UCSD-AML1 (cell line): ENCODE data around the gene ST3GAL3.
"Not testable (repeated sequence)": the region's sequence is repeated elsewhere in the genome, so short reads cannot be mapped to it uniquely, and the experiment has no call there.

Experiments used
- DNase-seq: peaks from one replicate; lab custom pipeline; 2025; ENCODE audit not compliant: unreplicated experiment; lab: John Stamatoyannopoulos, UW

ST3GAL3 gene

DNA sequence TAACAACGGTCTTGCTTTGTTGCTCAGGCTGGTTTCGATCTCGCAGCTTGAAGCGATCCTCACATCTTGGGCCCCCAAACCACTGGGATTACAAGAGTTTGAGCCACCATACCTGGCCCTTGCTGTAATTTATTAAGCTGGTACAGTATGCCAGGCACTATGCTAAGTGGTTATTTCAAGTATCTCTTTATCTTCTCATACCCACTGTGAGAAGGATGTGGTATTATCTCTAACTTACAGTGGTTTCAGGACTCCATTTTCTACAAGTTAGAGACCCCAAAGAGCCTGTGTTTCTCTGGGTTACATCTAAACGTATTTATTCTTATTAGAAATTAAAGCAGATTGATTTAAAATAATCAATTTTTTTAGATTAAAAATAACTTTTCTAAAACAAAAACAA lies 8.1 kb upstream of the ST3GAL3 start:
- DNase-seq = no peak

DNA sequence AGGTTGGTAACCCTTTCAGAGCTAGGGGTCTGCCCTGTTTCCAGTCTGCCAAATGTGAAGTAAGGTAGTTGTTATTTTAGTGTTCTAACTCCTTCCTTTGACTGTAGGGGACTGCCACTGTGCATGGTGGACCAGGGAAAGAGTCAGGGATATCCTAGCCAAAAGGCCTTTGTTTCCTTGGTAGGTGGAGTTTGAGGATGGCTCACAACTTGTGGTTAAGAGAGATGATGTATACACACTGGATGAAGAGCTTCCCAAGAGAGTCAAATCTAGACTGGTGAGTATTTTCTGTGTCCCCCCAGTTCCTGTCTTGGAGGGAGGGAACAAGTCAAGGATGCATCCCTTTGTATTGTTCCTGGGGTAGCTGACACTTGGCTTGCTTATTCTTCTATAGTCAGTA lies 3.5 kb upstream of the ST3GAL3 start:
- no peak for DNase-seq

DNA sequence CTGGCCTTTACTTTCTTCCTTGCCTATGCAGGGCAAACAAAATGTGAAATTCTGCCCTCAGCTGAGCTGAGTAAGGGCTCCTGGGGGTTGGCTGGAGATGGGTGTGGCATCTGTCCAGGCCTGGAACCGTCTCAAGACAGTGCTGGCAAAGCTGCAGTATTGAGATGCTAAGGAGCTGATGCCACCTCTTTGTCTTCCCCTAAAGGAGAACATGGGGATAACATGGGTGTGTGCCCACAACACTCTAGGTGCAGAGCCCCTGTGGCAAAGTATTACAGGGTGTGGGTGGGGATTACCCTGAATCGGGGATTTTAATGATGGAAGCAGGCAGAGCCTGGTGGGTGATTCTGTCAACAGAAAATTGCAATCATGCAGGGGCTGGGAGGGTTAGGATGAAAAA lies 2.5 kb upstream of the ST3GAL3 start:
- no peak for DNase-seq

DNA sequence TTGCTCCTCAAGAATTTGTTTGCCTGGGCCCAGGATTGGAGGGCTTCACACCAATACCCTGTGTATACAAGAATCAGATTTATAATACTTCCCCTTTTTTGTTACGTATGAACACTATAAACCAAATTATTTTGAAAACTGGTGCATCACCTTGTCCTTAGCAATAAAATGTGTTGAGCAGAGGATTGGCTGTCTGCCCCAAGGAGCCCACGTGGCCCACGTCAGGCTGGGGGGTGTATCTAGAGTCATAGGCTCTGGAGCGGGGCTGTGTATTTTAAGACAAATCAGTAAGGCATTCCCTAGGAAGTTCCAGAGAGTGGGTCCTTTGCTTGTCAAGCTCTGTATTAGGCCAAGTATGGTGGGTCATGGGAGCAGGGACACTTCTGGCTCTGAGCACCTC lies 2.0 kb upstream of the ST3GAL3 start:
- no peak for DNase-seq

DNA sequence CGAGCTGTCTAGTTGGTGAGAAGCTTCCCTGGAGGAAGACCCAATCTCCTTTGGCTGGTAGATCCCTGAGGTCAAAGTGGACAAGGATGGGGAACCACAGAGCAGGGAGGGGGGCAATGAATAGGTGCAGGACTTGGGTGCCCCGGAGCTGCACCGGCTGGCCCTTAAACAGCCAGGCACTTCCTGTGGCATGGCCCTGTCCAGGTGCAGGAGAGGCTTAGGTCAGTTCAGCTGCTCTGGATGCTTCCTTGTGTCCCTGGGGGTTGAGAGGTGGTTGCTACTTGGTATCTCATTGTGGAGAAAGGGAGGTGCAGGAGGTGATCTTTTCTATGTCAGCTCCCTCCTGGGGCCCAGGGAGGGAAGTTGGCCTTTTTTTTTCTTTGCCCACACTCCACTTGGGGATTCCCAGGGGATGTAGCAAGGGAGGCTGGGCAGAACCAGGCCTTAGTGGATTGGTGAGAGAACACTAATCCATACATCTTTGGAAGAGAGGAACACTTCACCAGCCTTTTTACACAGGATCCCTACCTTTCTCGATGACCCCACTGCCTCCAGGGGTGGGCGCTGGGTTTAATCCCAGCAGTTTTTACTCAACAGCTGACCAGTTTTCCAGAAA lies 1.2 kb upstream of the ST3GAL3 start:
- no peak for DNase-seq

DNA sequence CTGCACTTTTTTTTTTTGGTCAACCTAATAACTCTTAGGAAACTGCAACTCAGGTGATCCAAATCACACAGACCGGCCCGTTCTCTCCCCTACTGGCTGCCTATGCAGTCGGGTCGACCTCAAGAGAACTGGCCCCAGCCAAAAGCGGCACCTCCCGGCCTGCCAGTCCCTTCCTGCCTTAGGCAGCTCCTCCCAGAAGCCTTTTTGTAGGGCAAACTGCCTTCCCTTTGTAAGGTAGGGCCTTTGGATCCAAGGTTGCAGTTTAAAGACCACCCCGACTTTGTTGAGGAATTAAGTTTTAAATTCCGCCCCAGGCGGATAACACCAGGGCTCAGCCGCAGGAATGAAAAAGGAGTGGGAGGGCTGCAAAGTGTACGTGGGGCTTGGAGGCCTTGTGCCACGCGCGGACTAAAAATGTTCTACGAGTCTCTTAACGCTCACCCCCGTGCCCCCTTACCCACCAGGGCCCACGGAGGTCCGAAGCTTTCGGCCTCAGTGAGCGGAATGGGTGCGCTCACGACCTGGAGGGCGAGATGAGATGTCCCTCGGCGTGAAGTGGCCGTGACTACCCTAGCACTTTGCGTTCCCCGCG lies 642 bp upstream of the ST3GAL3 start:
- DNase-seq = no peak

DNA sequence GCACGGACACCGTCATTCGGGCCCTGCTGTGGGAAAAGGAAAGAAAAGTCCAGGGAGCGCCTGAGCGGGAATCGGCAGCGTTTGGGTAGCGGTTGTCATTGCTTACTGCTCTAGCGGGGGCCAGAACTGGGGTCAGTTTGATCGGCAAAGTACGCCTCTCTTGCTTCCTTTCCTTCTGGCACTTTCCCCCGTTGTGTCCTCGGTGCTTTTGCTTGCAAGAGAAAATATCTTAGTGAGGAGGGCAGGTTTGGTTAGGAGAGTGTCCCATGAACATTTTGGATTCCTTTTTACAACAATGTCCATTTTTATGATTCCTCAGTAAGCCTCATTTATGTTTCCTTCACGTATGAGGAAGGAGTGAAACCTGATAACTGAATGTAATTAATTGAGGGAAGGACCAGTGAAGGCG lies 670 bp downstream of the ST3GAL3 start:
- no peak for DNase-seq

DNA sequence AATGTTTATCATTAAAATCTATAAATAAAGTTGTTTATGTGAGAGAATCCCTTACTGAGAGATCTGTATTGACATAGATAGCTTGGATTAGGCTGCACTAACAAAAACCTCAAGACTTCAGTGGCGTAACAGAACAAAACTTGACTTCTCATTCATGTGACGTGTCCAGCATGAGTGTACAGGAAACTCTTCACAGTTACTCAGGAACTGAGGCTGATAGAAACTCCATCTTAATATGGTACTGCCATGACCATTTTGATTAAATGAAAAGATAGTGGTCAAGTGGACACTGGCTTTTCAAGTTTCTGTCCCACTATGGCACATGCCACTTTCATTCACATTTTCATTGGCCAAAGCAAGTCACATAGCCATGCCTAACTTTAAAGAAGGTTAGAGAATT lies 3.7 kb downstream of the ST3GAL3 start:
- no peak for DNase-seq

DNA sequence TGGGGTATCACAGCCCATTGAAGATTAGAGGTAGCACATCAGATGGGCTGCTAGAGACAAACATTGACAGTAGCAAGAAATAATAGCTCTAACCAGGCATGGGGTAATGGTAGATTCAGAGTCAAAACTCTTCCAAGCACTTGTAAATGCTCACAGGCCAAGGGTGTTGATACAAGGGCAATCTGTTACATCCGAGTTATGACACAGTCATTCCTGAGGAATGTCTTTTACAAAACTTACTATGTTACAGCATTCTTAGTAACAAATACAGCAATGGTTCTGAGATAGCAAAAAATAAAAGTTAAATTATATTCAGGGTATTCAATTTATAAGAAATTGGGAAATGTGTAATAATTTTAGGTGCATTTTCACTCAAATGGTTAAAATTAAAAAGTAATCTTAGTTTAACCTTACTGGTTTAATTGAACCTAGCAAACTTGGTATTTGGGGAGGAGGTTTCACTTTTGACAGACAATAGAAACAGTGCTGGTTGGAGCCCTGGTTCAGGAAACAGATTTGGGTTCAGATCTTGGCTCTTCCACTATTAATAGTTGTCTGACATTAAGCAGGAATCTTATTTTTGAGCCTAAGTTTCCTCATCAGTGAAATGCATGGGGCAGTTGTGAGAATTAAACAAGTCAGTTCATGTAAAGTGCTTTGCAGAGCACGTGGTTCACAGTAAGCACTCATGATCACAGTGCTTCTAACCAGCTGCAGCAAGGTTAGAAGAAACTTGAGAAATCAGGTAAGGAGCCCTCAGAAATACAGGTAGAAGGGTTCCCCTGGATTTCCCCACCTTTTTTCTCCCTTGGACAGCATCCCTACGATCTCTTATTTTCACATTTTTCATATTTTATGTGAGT lies 4.4 kb downstream of the ST3GAL3 start:
- DNase-seq = no peak

DNA sequence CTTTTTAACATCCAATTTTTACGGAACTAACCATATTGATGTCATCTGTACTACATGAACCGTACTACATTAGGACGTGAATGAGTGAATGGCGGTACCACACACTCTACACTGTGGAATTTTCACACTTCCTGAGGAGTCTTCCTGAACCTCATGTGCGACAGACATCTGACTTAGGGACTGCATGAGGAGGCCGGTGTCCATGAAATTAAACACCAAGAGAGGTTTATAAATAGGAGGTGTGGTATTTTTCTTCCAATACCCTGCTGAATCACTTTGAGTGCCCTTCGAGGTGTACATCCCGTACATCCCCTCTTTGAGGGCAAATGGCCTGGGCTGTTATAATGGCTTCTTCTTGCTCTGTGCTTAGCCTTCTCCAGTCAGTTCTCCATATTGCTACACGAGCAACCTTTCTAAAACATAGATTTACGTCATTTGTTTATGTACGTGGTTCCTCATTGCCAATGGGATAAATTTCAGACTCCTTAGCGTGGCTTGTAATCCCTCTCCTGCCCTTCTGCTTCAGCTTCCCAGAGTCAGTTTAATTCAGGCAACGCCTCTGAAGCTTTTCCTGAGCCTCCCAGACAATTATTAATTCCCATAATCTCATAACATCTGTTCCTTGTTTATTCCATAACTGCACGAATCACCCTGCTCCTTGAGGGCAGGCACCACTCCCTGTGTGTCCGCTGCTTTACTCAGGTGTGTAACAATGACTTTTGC lies 9.4 kb downstream of the ST3GAL3 start:
- DNase-seq = no peak

DNA sequence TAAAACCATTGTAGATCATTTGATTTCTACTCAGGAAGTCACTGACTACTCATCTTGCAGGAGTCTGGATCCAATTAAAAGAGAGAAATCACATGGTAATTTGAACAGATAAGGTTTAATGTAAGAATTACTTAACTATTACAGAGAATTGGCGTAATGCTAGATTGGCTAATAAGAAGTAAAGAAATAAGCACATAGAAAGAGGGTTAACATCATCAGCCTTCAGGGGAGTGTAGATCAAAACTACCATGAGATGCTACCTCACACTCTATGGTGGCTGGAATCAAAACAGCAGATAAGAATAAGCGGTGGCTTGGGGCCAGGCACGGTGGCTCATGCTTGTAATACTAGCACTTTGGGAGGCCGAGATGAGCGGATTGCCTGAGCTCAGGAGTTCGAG lies 11.7 kb downstream of the ST3GAL3 start:
- no peak for DNase-seq

DNA sequence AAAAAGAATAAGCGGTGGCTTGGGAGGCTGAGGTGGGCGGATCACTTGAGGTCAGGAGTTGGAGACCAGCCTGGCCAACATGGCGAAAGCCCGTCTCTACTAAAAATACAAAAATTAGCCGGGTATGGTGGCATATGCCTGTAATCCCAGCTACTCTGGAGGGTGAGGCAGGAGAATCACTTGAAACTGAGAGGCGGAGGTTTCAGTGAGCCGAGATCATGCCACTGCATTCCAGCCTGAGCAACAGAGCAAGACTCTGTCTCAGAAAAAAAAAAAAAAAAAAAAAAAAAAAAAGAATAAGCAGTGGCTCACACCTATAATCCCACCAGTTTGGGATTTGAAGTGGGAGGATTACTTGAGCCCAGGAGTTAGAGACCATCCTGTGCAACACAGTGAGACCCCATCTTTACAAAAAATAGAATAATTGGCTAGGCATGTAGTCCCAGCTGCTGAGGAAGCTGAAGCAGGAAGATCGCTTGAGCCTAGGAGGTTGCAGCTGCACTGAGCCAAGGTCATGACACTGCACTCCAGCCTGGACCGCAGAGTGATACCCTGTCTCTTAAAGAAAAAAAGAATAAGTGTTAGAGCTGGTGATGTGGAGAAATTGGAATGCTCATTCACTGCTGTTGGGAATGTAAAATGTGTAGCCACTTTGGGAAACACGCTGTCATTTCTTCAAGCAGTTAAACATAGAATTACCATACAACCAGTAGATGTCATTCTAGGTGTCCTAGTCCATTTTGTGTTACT lies 12.5 kb downstream of the ST3GAL3 start:
- not testable (repeated sequence) for DNase-seq

DNA sequence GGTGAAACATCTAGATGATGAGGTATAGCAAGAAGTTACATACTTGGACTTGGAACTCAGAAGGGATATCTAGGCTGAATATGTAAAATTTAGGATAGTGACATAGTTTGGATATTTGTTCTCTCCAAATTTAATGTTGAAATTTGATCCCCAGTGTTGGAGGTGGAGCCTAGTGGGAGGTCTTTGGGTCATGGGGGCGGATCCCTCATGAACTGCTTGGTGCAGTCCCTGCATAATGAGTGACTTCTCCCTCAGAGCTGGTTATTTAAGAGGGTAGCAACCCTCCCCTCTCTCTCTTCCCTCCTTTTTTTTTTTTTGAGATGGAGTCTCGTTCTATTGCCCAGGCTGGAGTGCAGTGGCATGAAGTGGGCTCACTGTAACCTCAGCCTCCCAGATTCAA lies 15.5 kb downstream of the ST3GAL3 start:
- no peak for DNase-seq

DNA sequence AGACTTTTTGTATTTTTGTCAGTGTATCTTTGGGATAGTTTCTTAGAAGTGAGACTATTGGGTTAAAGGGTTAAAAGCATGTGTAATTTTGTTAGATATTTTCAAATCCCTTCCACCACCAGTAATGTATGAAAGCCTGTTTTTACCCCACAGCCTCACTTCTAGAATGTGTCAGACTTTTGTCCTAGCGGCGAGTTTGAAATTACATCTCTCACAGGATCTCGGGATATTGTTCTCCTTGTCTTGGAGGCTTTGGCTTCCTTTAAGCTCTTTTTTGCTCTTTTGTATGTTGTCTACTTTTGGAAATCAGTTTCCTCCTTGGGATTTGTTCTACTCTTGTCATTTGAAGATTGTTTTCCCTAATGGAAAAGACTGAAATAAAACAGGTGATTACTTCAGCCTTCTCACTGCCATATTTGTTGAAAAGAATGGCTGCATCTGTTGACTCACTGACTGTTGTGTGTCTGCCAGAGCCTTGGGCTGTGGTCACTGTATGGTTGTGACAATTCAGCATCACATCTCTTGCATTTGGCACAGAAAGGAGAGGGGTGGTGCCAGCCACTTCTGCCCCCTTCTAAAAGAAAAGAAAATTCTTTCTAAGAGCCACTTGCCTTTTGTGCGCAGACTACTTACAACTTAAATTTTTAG lies 22.6 kb downstream of the ST3GAL3 start:
- DNase-seq = no peak

DNA sequence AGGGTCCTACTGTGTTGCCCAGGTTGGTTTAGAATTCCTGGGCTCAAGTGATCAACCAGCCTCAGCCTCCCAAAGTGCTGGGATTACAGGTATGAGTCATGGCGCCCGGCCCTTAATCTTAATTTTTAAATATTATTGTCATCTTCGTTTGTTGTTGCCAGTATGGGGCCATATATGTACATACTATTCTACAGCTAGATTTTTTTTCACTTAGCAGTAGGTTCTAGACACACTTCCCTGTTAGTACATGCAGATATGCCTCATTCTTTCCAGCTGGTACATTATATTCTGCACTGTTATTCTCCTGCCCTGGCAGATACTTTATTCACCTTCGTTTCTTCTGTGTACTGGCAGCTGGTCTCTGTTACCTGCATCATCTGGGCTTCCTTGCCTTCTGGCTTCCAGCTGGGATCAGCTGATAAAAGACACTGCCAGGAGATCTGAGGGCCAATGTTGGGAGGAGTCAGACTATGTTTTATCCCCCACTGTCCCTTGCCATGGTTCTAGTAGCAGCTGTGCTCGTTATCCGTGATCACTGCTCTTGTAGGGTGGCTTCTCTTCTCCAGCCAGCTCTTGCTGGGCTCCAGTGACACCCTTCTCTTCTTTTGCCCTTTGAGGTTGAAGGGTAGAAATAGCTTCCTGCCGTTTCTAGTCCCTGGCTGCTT lies 24.7 kb downstream of the ST3GAL3 start:
- DNase-seq = no peak

DNA sequence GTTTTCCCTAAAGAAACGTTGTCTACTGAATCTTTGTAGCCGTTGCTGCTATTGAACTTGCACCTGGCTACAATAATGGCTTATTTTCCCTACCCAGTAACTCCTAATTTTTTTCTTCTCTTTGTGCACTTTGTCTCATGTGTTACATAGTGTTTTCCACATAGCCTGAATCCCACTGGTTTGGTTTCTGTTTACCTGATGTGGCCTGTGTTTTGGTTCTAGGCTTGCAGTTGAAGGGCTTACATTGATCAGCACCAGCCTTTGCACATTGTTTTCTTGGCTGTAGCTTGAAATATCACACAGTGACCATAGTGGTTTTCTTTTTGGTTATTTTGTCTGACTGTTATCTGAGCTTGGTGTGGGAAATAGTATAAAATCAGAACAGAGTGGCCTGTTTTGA lies 29.5 kb downstream of the ST3GAL3 start:
- DNase-seq = no peak

DNA sequence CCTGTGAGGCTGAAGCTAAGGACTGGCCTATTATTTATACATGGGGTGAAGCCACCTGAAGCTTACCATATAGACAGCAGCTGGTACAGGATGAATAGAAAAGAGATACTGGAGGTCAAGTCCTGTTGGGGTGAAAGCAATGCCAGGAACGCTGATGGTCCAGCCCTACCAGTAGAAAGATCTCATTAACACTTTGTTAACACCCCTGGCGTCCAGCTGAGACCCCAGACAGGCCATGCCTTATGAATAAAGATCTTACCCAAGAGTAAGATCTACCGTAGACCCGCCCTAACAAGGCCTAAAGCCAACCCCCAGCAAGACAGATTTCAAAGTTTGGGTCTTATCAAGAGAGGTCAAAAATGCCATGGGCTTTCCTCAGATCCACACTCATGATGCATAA lies 34.7 kb downstream of the ST3GAL3 start:
- no peak for DNase-seq

DNA sequence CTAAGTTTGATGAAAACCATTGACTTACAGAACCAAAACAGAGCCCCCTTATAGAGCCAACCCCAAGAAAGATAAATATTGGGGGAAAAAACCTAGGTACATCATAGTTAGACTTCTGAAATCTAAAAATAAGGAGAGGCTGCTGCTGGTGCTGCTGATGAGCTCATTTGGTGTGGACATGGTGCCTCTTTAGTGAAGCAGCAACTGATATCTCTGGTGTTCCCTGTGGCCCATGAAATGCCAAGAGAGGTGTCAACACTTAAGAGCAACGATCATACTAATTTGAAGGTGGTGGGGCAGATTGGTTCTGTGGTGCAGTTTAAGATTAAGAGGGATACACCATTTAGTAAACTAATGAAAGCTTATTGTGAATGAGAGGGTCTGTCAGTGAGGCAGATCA lies 35.9 kb downstream of the ST3GAL3 start:
- DNase-seq = no peak

DNA sequence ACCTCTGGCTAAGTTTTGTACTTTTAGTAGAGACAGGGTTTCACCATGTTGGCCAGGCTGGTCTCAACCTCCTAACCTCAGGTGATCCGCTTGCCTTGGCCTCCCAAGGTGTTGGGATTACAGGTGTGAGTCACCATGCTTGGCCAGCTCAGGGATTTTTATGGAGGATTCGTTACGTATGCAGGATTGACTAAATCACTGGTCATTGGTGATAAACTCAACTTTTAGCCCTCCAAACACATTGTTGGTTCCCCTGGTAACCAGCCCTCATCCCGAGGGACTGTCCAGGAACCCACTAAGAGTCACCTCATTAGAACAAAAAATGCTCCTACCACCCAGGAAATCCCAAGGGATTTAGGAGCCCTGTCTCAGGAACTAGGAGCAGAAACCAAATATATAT lies 40.4 kb downstream of the ST3GAL3 start:
- DNase-seq = no peak

DNA sequence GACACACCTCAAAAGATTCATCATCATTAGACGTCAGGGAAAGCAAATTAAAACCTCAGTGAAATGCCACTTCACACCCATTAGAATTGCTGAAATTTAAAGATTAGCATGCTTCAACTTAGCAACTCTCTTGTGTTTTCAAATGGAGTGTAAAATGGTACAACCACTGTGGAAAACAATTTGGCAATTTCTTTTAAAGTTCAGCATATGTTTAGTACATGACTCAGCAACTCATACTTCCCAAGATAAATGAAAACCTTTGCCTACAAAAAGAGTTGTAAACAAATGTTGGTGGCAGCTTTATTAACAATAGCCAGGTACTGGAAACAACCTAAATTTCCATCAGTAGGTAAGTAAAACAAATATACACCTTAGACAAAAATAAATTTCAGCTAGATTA lies 42.7 kb downstream of the ST3GAL3 start:
- no peak for DNase-seq
